ENCODE measurements around the gene PTTG1IP.
"Not testable (repeated sequence)": the region's sequence is repeated elsewhere in the genome, so short reads cannot be mapped to it uniquely, and the experiment has no call there.

PTTG1IP gene

GRCh38 chr21:44873356-44874239 is at the start of gene PTTG1IP:
Gene PTTG1IP, minus strand, starts transcription at chr21:44873690. Its CDS starts 74 bp downstream, at chr21:44873616.
- peak; percentile 99 for DNase-seq

- DNase-seq: no peak
Observed at GRCh38 chr21:44921928-44922327, 48.4 kb upstream of the PTTG1IP start.

GRCh38 chr21:44920694-44921604 is 47.5 kb upstream of the PTTG1IP start, which contains the start of gene ITGB2:
Gene ITGB2, minus strand, starts transcription at chr21:44920899. Its CDS starts 10,117 bp downstream, at chr21:44910782.
- DNase-seq: peak; percentile 57 to 62

- no peak for DNase-seq
Observed at GRCh38 chr21:44919913-44920693, 46.6 kb upstream of the PTTG1IP start.

GRCh38 chr21:44919111-44919912 is 45.8 kb upstream of the PTTG1IP start:
- DNase-seq: no peak

- DNase-seq: no peak
Observed at GRCh38 chr21:44918581-44919033, 45.1 kb upstream of the PTTG1IP start.

- DNase-seq: no peak
Observed at GRCh38 chr21:44918107-44918470, 44.6 kb upstream of the PTTG1IP start.

GRCh38 chr21:44917446-44918106 is 44.1 kb upstream of the PTTG1IP start:
- DNase-seq: no peak

GRCh38 chr21:44916965-44917364 is 43.5 kb upstream of the PTTG1IP start:
- DNase-seq: no peak

GRCh38 chr21:44914176-44914874 is 40.8 kb upstream of the PTTG1IP start:
- DNase-seq: peak in 1 of 2 experiments; percentile 47

GRCh38 chr21:44913425-44914175 is 40.1 kb upstream of the PTTG1IP start:
- DNase-seq: no peak

- DNase-seq: not testable (repeated sequence)
Observed at GRCh38 chr21:44912506-44913412, 39.3 kb upstream of the PTTG1IP start.

- DNase-seq: no peak
Observed at GRCh38 chr21:44912158-44912473, 38.6 kb upstream of the PTTG1IP start.

- peak in 1 of 2 experiments; percentile 45 for DNase-seq
Observed at GRCh38 chr21:44911384-44912157, 38.1 kb upstream of the PTTG1IP start.

GRCh38 chr21:44911068-44911383 is 37.5 kb upstream of the PTTG1IP start:
- no peak for DNase-seq

GRCh38 chr21:44910229-44911067 is 37.0 kb upstream of the PTTG1IP start:
- DNase-seq: no peak

- no peak for DNase-seq
Observed at GRCh38 chr21:44909719-44910118, 36.2 kb upstream of the PTTG1IP start.

All from stimulated activated CD4-positive, alpha-beta T cell treated with anti-CD3 and anti-CD28 coated beads, Interleukin-4, amount 100 ng/mL, for 4 hours (primary cell).